CD4-positive, CD25-positive, alpha-beta regulatory T cell (primary cell): ENCODE results near the gene MICU1. TPM values are rescaled to one million over a fixed set of nuclear protein-coding genes. Genes with fewer than 3 reads are reported as not detected.

Source experiments
- ATAC-seq, 2 donors: fragments of 150-1000 bp; cut with Tn5 transposase; one replicate each; pipeline ENCODE4 v1.10.0; 2021; ENCODE audit warnings: low read depth in 2 of 2, moderate number of reproducible peaks in 2 of 2, moderate library complexity in 1 of 2
- DNase-seq, 3 donors: peaks; one replicate each; pipeline versions ENCODE4 v3.0.0 to v3.0.0-alpha.2; 2012 to 2022; ENCODE audit warnings: mixed read lengths in 1 of 3
- H3K27ac ChIP-seq: one replicate; pipeline ENCODE4 v1.7.0; 2013; ENCODE audit warnings: mild to moderate bottlenecking, low read length; ENCODE audit not compliant: insufficient read depth, poor library complexity, severe bottlenecking
- H3K27me3 ChIP-seq: one replicate; pipeline ENCODE4 v1.7.0; 2013; ENCODE audit warnings: low read length; ENCODE audit not compliant: control insufficient read depth, insufficient read depth
- H3K36me3 ChIP-seq: one replicate; pipeline ENCODE4 v1.7.0; 2013; ENCODE audit warnings: mild to moderate bottlenecking, low read length, moderate library complexity; ENCODE audit not compliant: control insufficient read depth, insufficient read depth
- H3K4me1 ChIP-seq: 2 replicates; pipeline ENCODE4 v1.7.0; 2013; ENCODE audit warnings: mild to moderate bottlenecking, low read length; ENCODE audit not compliant: insufficient read depth, control insufficient read depth, poor library complexity, severe bottlenecking
- H3K4me3 ChIP-seq: one replicate; pipeline ENCODE4 v1.7.0; 2013; ENCODE audit warnings: low read depth, mild to moderate bottlenecking, low read length, moderate library complexity
- H3K9me3 ChIP-seq, 2 experiments: 1 replicate in 1 of 2; 2 replicates in 1 of 2; pipeline ENCODE4 v1.7.0; 2013; ENCODE audit warnings: low read length in 2 of 2, mild to moderate bottlenecking in 1 of 2, moderate library complexity in 1 of 2; ENCODE audit not compliant: control insufficient read depth in 2 of 2
- H3K27ac Mint-ChIP-seq, 3 donors: one replicate each; pipeline ENCODE4 v1.8.0; 2020 to 2022; ENCODE audit warnings: mild to moderate bottlenecking in 3 of 3, mixed read lengths in 3 of 3, moderate library complexity in 2 of 3
- H3K27me3 Mint-ChIP-seq: one replicate; pipeline ENCODE4 v1.8.0; 2022; ENCODE audit warnings: mild to moderate bottlenecking, mixed read lengths
- H3K36me3 Mint-ChIP-seq: one replicate; pipeline ENCODE4 v1.8.0; 2020; ENCODE audit warnings: mixed read lengths
- H3K4me1 Mint-ChIP-seq, 4 donors: one replicate each; pipeline ENCODE4 v1.8.0; 2020 to 2022; ENCODE audit warnings: mixed read lengths in 4 of 4, mild to moderate bottlenecking in 1 of 4
- H3K4me3 Mint-ChIP-seq, 4 donors: one replicate each; pipeline ENCODE4 v1.8.0; 2020 to 2022; ENCODE audit warnings: mild to moderate bottlenecking in 4 of 4, mixed read lengths in 4 of 4, moderate library complexity in 3 of 4
- H3K9me3 Mint-ChIP-seq, 7 donors: one replicate each; pipeline ENCODE4 v1.8.0; 2020 to 2022; ENCODE audit warnings: mixed read lengths in 7 of 7, mild to moderate bottlenecking in 3 of 7, moderate library complexity in 2 of 7
- polyA plus RNA-seq, 4 donors: library from polyadenylated mRNA; unstranded; fragments of 300-500 nt; fragmentation: Illumina TruSeq; gene quantifications; one replicate each; pipeline ENCODE4 v1.2.3, GENCODE V29; 2021
- total RNA-seq: library from RNA; stranded (reverse); gene quantifications from one replicate; pipeline ENCODE4 v1.2.3, GENCODE V29; 2022

The MICU1 gene
- total and polyA plus RNA-seq, 5 donors from 2014 or later, result 20.2 to 29.6 (median 26.5) TPM

GRCh38 chr10:72338180-72338579 is 287.7 kb downstream of the MICU1 start:
- no peak for ATAC-seq
- no peaks in the 10 kb centered on the region for H3K9me3 ChIP-seq
- H3K27me3 ChIP-seq, result no peaks in the 10 kb centered on the region
- H3K27ac Mint-ChIP-seq, result peak overlapping the region in 2 of 3 donors; percentile 35 to 52
- peak overlapping the region in 1 of 4 donors; percentile 32 for H3K4me3 Mint-ChIP-seq
- no peak overlapping the region for H3K27ac ChIP-seq
- H3K4me1 Mint-ChIP-seq, result peaks cover 9 to 50% (median 28%) of the 10 kb centered on the region in 4 donors
- H3K36me3 ChIP-seq, result peaks cover 14% of the 10 kb centered on the region
- H3K4me1 ChIP-seq, result peaks cover 46% of the 10 kb centered on the region
- H3K9me3 Mint-ChIP-seq, result no peaks in the 10 kb centered on the region
- H3K36me3 Mint-ChIP-seq, result peaks cover 9% of the 10 kb centered on the region
- H3K4me3 ChIP-seq, result no peak overlapping the region
- H3K27me3 Mint-ChIP-seq, result no peaks in the 10 kb centered on the region
- no peak for DNase-seq

- Mint-ChIP-seq H3K4me3 (peak overlapping the region in 2 of 4 donors; percentile 10 to 32), H3K27ac (peak overlapping the region in 2 of 3 donors; percentile 35 to 52), H3K9me3 (no peaks in the 10 kb centered on the region), H3K27me3 (no peaks in the 10 kb centered on the region), H3K4me1 (peaks cover 9 to 54% (median 30%) of the 10 kb centered on the region in 4 donors), H3K36me3 (peaks cover 8% of the 10 kb centered on the region)
- Histone ChIP-seq H3K4me1 (peaks cover 51% of the 10 kb centered on the region), H3K9me3 (no peaks in the 10 kb centered on the region), H3K27me3 (no peaks in the 10 kb centered on the region), H3K4me3 (no peak overlapping the region), H3K27ac (no peak overlapping the region), H3K36me3 (peaks cover 14% of the 10 kb centered on the region)
- DNase-seq (no peak), ATAC-seq (no peak)
These were observed 288.2 kb downstream of the MICU1 start for GRCh38 chr10:72337722-72338121.

GRCh38 chr10:72337039-72337629 is 288.7 kb downstream of the MICU1 start:
- peaks cover 8% of the 10 kb centered on the region for H3K36me3 Mint-ChIP-seq
- DNase-seq, result peak; percentile 53 to 54 (median 53)
- no peaks in the 10 kb centered on the region for H3K9me3 ChIP-seq
- H3K27me3 Mint-ChIP-seq, result no peaks in the 10 kb centered on the region
- H3K36me3 ChIP-seq, result peaks cover 12% of the 10 kb centered on the region
- H3K9me3 Mint-ChIP-seq, result no peaks in the 10 kb centered on the region
- peaks cover 57% of the 10 kb centered on the region for H3K4me1 ChIP-seq
- no peak for ATAC-seq
- H3K4me1 Mint-ChIP-seq, result peaks cover 9 to 59% (median 30%) of the 10 kb centered on the region in 4 donors
- H3K27ac ChIP-seq, result no peak overlapping the region
- peak overlapping the region in 1 of 4 donors; percentile 10 for H3K4me3 Mint-ChIP-seq
- H3K4me3 ChIP-seq, result no peak overlapping the region
- H3K27ac Mint-ChIP-seq, result peak overlapping the region in 1 of 3 donors; percentile 93
- no peaks in the 10 kb centered on the region for H3K27me3 ChIP-seq

- H3K9me3 ChIP-seq, result no peaks in the 10 kb centered on the region
- Mint-ChIP-seq H3K9me3 (no peaks in the 10 kb centered on the region), H3K36me3 (peaks cover 8% of the 10 kb centered on the region), H3K27me3 (no peaks in the 10 kb centered on the region), H3K4me3 (peak overlapping the region; percentile 48 to 83 (median 66)), H3K4me1 (peaks cover 9 to 66% (median 36%) of the 10 kb centered on the region in 4 donors), H3K27ac (peak overlapping the region in 2 of 3 donors; percentile 99)
- H3K4me3 ChIP-seq, result no peak overlapping the region
- peak overlapping the region; percentile 83 for H3K27ac ChIP-seq
- ATAC-seq (no peak), DNase-seq (no peak)
- no peaks in the 10 kb centered on the region for H3K27me3 ChIP-seq
- H3K4me1 ChIP-seq, result peaks cover 64% of the 10 kb centered on the region
- peaks cover 12% of the 10 kb centered on the region for H3K36me3 ChIP-seq
These were observed 289.4 kb downstream of the MICU1 start for GRCh38 chr10:72336259-72337038.

GRCh38 chr10:72335394-72336258 is 290.3 kb downstream of the MICU1 start:
- no peak overlapping the region for H3K4me3 ChIP-seq
- H3K27ac Mint-ChIP-seq, result peak overlapping the region; percentile 75 to 99 (median 99)
- peaks cover 71% of the 10 kb centered on the region for H3K4me1 ChIP-seq
- peaks cover 12% of the 10 kb centered on the region for H3K36me3 ChIP-seq
- H3K4me1 Mint-ChIP-seq, result peaks cover 9 to 70% (median 38%) of the 10 kb centered on the region in 4 donors
- peak overlapping the region; percentile 12 to 83 (median 80) for H3K4me3 Mint-ChIP-seq
- H3K27ac ChIP-seq, result peak overlapping the region; percentile 83
- H3K36me3 Mint-ChIP-seq, result peaks cover 8% of the 10 kb centered on the region
- ATAC-seq (peak; percentile 4 to 5), DNase-seq (peak in 2 of 3 donors; percentile 53 to 57)
- no peaks in the 10 kb centered on the region for H3K27me3 ChIP-seq
- H3K9me3 ChIP-seq, result no peaks in the 10 kb centered on the region
- H3K9me3 Mint-ChIP-seq, result no peaks in the 10 kb centered on the region
- H3K27me3 Mint-ChIP-seq, result no peaks in the 10 kb centered on the region

- peak overlapping the region; percentile 75 to 99 (median 99) for H3K27ac Mint-ChIP-seq
- peaks cover 12% of the 10 kb centered on the region for H3K36me3 ChIP-seq
- ATAC-seq (peak; percentile 64 to 65), DNase-seq (peak; percentile 74 to 91 (median 91))
- peak overlapping the region; percentile 12 to 83 (median 80) for H3K4me3 Mint-ChIP-seq
- H3K4me1 Mint-ChIP-seq, result peaks cover 14 to 74% (median 40%) of the 10 kb centered on the region in 4 donors
- H3K27ac ChIP-seq, result peak overlapping the region; percentile 83
- H3K4me3 ChIP-seq, result no peak overlapping the region
- H3K36me3 Mint-ChIP-seq, result peaks cover 8% of the 10 kb centered on the region
- no peaks in the 10 kb centered on the region for H3K27me3 Mint-ChIP-seq
- no peaks in the 10 kb centered on the region for H3K27me3 ChIP-seq
- no peaks in the 10 kb centered on the region for H3K9me3 Mint-ChIP-seq
- no peaks in the 10 kb centered on the region for H3K9me3 ChIP-seq
- H3K4me1 ChIP-seq, result peaks cover 73% of the 10 kb centered on the region
These were observed 291.0 kb downstream of the MICU1 start for GRCh38 chr10:72334825-72335393.

GRCh38 chr10:72334196-72334824 is 291.6 kb downstream of the MICU1 start:
- H3K9me3 ChIP-seq, result no peaks in the 10 kb centered on the region
- H3K27me3 Mint-ChIP-seq, result no peaks in the 10 kb centered on the region
- H3K36me3 Mint-ChIP-seq, result peaks cover 8% of the 10 kb centered on the region
- H3K4me3 ChIP-seq, result no peak overlapping the region
- H3K4me1 ChIP-seq, result peaks cover 78% of the 10 kb centered on the region
- H3K9me3 Mint-ChIP-seq, result no peaks in the 10 kb centered on the region
- peak overlapping the region; percentile 83 for H3K27ac ChIP-seq
- peaks cover 16 to 80% (median 43%) of the 10 kb centered on the region in 4 donors for H3K4me1 Mint-ChIP-seq
- H3K4me3 Mint-ChIP-seq, result peak overlapping the region; percentile 38 to 83 (median 80)
- H3K27ac Mint-ChIP-seq, result peak overlapping the region; percentile 94 to 99 (median 99)
- H3K36me3 ChIP-seq, result peaks cover 12% of the 10 kb centered on the region
- no peaks in the 10 kb centered on the region for H3K27me3 ChIP-seq
- ATAC-seq (no peak), DNase-seq (no peak)
